Subcutaneous abdominal adipose tissue (tissue), 5 donors: ENCODE results near the gene PLAGL2.
"Not testable (repeated sequence)": the region's sequence is repeated elsewhere in the genome, so short reads cannot be mapped to it uniquely, and the experiment has no call there.

ENCODE experiments used
- H3K27ac ChIP-seq: one replicate; pipeline ENCODE4 v1.7.0; 2013; ENCODE audit warnings: low read depth, mild to moderate bottlenecking, inconsistent platforms, low read length, moderate library complexity
- H3K27me3 ChIP-seq, 5 donors: one replicate each; pipeline ENCODE4 v1.7.0; 2013; ENCODE audit warnings: low read length in 5 of 5, inconsistent platforms in 1 of 5; ENCODE audit not compliant: control insufficient read depth in 5 of 5, insufficient read depth in 4 of 5
- H3K36me3 ChIP-seq, 5 donors: one replicate each; pipeline ENCODE4 v1.7.0; 2013; ENCODE audit warnings: low read length in 5 of 5; ENCODE audit not compliant: control insufficient read depth in 5 of 5, insufficient read depth in 5 of 5
- H3K4me1 ChIP-seq, 5 donors: one replicate each; pipeline ENCODE4 v1.7.0; 2013; ENCODE audit warnings: low read length in 5 of 5, mild to moderate bottlenecking in 3 of 5, moderate library complexity in 1 of 5; ENCODE audit not compliant: control insufficient read depth in 5 of 5, insufficient read depth in 5 of 5
- H3K4me3 ChIP-seq, 5 donors: one replicate each; pipeline ENCODE4 v1.7.0; 2013; ENCODE audit warnings: low read length in 5 of 5, low read depth in 1 of 5
- H3K9ac ChIP-seq, 5 donors: one replicate each; pipeline ENCODE4 v1.7.0; 2013; ENCODE audit warnings: low read length in 5 of 5, mild to moderate bottlenecking in 4 of 5, moderate library complexity in 3 of 5
- H3K9me3 ChIP-seq, 5 donors: one replicate each; pipeline ENCODE4 v1.7.0; 2013; ENCODE audit warnings: low read length in 5 of 5; ENCODE audit not compliant: control insufficient read depth in 5 of 5
- donor health status: healthy.
- donor health status: healthy.
- donor health status: healthy.
- donor health status: healthy.
- donor health status: healthy.

PLAGL2 gene

DNA sequence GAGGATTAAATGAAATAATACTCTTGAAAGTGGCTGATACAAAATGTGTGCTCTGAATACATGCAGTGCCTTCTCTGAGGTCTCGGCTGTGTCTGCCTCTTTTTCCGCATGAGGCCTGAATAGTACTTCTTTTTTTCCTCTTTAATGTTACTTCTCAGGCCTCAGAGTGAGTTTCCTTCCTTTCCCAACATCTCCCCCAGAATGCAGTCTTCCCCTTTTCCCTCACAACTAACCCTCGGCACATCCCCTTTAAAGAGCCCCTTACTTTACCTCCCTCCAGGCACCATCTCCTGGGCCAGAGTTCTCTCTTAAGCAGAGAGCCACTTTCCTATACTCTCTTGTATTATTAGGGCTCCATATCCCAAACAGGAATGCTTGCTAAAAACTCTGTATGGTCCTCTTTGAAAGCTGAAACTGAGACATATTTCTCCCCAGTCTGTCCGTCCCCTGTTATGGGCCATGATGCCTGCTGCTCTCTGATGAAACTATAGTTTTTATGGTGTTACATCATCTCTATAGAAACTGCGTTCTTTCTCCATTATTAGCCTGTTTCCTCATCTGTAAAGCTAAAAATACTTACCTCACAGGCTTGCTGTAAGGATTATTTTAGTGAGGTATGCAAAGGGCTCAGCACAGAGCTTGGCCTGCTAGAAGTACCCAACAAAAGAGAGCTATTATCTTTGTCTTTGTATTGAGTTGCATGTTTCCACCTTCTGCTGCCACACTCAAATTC lies 2.3 kb downstream of the PLAGL2 start:
- peaks cover 7 to 61% (median 56%) of the 10 kb centered on the region in 5 donors for H3K4me1 ChIP-seq
- H3K9me3 ChIP-seq, result no peaks in the 10 kb centered on the region
- no peaks in the 10 kb centered on the region for H3K27me3 ChIP-seq
- H3K4me3 ChIP-seq, result no peak overlapping the region
- no peak overlapping the region for H3K27ac ChIP-seq
- H3K9ac ChIP-seq, result peak overlapping the region in 4 of 5 donors; percentile 1 to 98 (median 47)
- peaks cover 3 to 28% (median 17%) of the 10 kb centered on the region in 5 donors for H3K36me3 ChIP-seq

GRCh38 chr20:32204205-32205109 lies 3.1 kb downstream of the PLAGL2 start:
- peaks cover 0 to 26% (median 18%) of the 10 kb centered on the region in 5 donors for H3K36me3 ChIP-seq
- peak overlapping the region in 3 of 5 donors; percentile 43 to 98 (median 65) for H3K9ac ChIP-seq
- peaks cover 7 to 60% (median 56%) of the 10 kb centered on the region in 5 donors for H3K4me1 ChIP-seq
- H3K4me3 ChIP-seq, result no peak overlapping the region
- H3K27ac ChIP-seq, result no peak overlapping the region
- H3K27me3 ChIP-seq, result no peaks in the 10 kb centered on the region
- no peaks in the 10 kb centered on the region for H3K9me3 ChIP-seq

DNA sequence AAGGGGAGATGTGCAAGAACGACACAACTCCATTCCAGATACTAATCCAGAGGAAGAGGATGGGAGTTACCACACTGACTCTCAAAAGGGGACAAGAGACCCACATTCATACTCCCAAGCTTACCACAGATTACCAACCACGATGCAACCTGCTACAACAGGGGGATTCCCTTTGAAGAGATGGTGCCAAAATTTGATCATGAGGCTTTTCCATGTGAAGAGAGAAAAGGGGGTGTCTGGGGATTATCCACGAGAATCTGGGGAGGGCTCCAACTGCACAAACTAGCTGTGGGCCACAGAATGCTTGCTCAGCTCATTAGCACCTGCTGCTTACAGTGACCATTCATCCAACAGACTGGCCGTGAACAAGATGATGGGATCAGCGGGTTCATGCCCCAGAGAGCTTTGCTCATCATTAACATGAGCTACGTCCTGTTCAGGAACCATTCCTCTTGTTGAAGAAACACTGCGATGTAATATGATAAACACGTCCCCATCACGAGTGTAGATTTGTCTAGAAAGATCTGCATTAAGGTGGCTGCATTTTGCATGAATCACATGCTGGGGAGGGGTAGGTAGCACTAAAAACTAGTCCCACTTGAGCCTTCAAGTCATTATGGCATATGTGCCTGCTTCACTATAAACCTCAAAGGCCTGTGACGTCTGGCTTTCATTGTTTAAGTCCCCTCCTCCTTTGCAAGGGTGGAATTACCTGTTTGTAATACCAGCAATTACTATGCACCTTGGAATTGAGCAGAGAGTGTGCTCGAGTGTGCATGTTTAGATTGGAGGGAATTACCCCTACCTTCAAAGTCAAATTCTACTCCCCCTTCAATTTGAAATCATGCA lies 4.0 kb downstream of the PLAGL2 start:
- Histone ChIP-seq H3K36me3 (peaks cover 0 to 34% (median 26%) of the 10 kb centered on the region in 5 donors), H3K9ac (peak overlapping the region in 2 of 5 donors; percentile 32 to 98), H3K9me3 (no peaks in the 10 kb centered on the region), H3K27me3 (no peaks in the 10 kb centered on the region), H3K27ac (no peak overlapping the region), H3K4me3 (no peak overlapping the region), H3K4me1 (peaks cover 7 to 51% (median 49%) of the 10 kb centered on the region in 5 donors)

GRCh38 chr20:32201977-32202363 lies 5.6 kb downstream of the PLAGL2 start:
- Histone ChIP-seq H3K4me1 (peaks cover 4 to 40% (median 39%) of the 10 kb centered on the region in 5 donors), H3K36me3 (peaks cover 0 to 49% (median 38%) of the 10 kb centered on the region in 5 donors), H3K27ac (no peak overlapping the region), H3K27me3 (no peaks in the 10 kb centered on the region), H3K4me3 (no peak overlapping the region), H3K9ac (peak overlapping the region in 1 of 5 donors; percentile 27), H3K9me3 (no peaks in the 10 kb centered on the region)

DNA sequence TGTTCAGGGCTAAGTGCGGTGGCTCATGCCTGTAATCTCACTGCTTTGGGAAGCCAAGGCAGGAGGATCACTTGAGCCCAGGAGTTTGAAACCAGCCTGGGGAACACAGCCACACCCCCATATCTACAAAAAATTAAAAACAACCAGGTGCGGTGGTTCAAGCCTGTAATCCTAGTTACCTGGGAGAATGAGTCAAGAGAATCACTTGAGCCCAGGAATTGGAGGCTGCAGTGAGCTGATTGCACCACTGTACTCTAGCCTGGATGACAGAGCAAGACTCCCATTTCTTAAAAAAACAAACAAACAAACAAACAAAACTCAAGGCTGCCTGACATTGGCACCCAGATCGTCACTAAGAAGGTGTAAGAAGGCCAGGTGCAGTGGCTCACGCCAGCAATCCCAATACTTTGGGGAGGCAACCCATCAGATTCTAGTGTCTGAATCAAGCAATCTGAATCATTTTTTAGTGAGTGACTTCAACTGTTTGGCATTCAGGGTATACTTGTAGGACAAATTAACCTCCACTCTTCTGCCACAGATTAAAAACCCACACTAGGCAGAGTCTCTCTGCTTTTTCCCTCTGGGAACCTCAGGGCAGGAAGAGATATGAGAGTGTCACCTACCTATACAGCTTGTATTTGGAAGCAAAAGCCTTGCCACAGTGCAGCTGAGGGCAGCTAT lies 6.1 kb downstream of the PLAGL2 start:
- Histone ChIP-seq H3K9me3 (no peaks in the 10 kb centered on the region), H3K27me3 (no peaks in the 10 kb centered on the region), H3K4me1 (peaks cover under 1 to 35% (median 34%) of the 10 kb centered on the region in 5 donors), H3K36me3 (peaks cover 0 to 55% (median 42%) of the 10 kb centered on the region in 5 donors), H3K27ac (no peak overlapping the region), H3K4me3 (no peak overlapping the region), H3K9ac (no peak overlapping the region)

DNA sequence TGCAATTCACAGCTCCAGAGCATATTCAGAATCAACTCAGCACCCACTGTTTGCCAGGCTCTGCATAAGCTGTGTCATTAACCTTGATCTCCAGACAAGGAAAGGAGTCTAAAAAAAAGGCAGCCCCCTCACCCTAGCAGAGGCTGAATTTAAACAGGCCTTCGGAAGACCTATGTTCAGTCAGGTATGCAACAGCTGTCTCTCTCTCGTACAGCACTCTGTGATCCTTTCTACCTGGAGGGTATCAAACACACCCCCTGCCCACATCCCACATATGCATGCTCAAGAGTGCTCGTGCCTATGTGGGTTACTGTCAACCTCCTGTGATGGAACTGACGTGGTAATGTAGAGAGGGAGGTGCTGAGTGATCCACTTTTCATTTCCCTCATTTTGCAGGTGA lies 8.5 kb downstream of the PLAGL2 start:
- Histone ChIP-seq H3K27me3 (no peaks in the 10 kb centered on the region), H3K27ac (no peak overlapping the region)

GRCh38 chr20:32197136-32197535 lies 10.4 kb downstream of the PLAGL2 start:
- H3K27me3 ChIP-seq, H3K9ac ChIP-seq, H3K4me1 ChIP-seq, H3K27ac ChIP-seq, H3K4me3 ChIP-seq, H3K9me3 ChIP-seq: not testable (repeated sequence)
- H3K36me3 ChIP-seq, result peaks cover 0 to 71% (median 60%) of the 10 kb centered on the region in 5 donors

More for the DNA sequence above, 8.5 kb downstream of the PLAGL2 start:
- H3K9ac ChIP-seq, result no peak overlapping the region
- peaks cover 0 to 13% (median 10%) of the 10 kb centered on the region in 5 donors for H3K4me1 ChIP-seq
- no peaks in the 10 kb centered on the region for H3K9me3 ChIP-seq
- no peak overlapping the region for H3K4me3 ChIP-seq
- peaks cover 0 to 76% (median 60%) of the 10 kb centered on the region in 5 donors for H3K36me3 ChIP-seq

GRCh38 chr20:32196613-32197012 lies 10.9 kb downstream of the PLAGL2 start:
- peaks cover 0 to 68% (median 58%) of the 10 kb centered on the region in 5 donors for H3K36me3 ChIP-seq
- H3K27me3 ChIP-seq, H3K9ac ChIP-seq, H3K27ac ChIP-seq, H3K4me1 ChIP-seq, H3K4me3 ChIP-seq, H3K9me3 ChIP-seq: not testable (repeated sequence)

GRCh38 chr20:32195581-32195980 lies 12.0 kb downstream of the PLAGL2 start:
- no peaks in the 10 kb centered on the region for H3K9me3 ChIP-seq
- H3K36me3 ChIP-seq, result peaks cover 0 to 58% (median 49%) of the 10 kb centered on the region in 5 donors
- H3K4me3 ChIP-seq, result no peak overlapping the region
- no peaks in the 10 kb centered on the region for H3K27me3 ChIP-seq
- peaks cover 0 to 7% (median 1%) of the 10 kb centered on the region in 5 donors for H3K4me1 ChIP-seq
- no peak overlapping the region for H3K9ac ChIP-seq
- H3K27ac ChIP-seq, result no peak overlapping the region
